WTC11 (cell line): ENCODE results near the gene PLPP3. TPM values are rescaled to one million over a fixed set of nuclear protein-coding genes. Genes with fewer than 3 reads are reported as not detected.
A peak's percentile ranks its signal among the peaks of the same experiment; 100 is the strongest.

Experiments
- ATAC-seq: fragments of 200-7000 bp; cut with Tn5 transposase; 2 replicates; pipeline ENCODE4 v1.10.0; 2021; ENCODE audit warnings: mild to moderate bottlenecking, moderate library complexity
- CTCF ChIA-PET: fragments of 300-600 bp; sonication (Branson Sonifier 250); formaldehyde crosslinking; loops from one replicate; lab custom pipeline; 2021; ENCODE audit warnings: antibody characterized with exemption; lab: Charles Lee
- POLR2A ChIA-PET: fragments of 350-600 bp; sonication (Branson Sonifier 250); formaldehyde crosslinking; loops from one replicate; lab custom pipeline; 2021; ENCODE audit warnings: antibody characterized with exemption; lab: Charles Lee
- DNase-seq: peaks from one replicate; pipeline ENCODE4 v3.0.0; 2021; ENCODE audit warnings: low spot score
- H3K27ac Mint-ChIP-seq: 2 replicates; pipeline ENCODE4 v1.8.0; 2021; ENCODE audit warnings: mixed read lengths
- H3K27me3 Mint-ChIP-seq: 2 replicates; pipeline ENCODE4 v1.8.0; 2021; ENCODE audit warnings: low read depth, mild to moderate bottlenecking, moderate library complexity, mixed read lengths
- H3K36me3 Mint-ChIP-seq: 2 replicates; pipeline ENCODE4 v1.8.0; 2021; ENCODE audit warnings: mixed read lengths
- H3K4me1 Mint-ChIP-seq: 2 replicates; pipeline ENCODE4 v1.8.0; 2022; ENCODE audit warnings: mixed read lengths
- H3K4me3 Mint-ChIP-seq: 2 replicates; pipeline ENCODE4 v1.8.0; 2021; ENCODE audit warnings: mild to moderate bottlenecking, moderate library complexity, mixed read lengths
- H3K9me3 Mint-ChIP-seq: 2 replicates; pipeline ENCODE4 v1.8.0; 2021; ENCODE audit warnings: mixed read lengths
- ATF1 ChIP-seq: sonication (generic); formaldehyde crosslinking; IDR thresholded peaks from 2 replicates; pipeline ENCODE4 v1.8.1; 2023; ENCODE audit warnings: mild to moderate bottlenecking, moderate library complexity, missing genetic modification reagents
- ELF4 ChIP-seq: sonication (generic); formaldehyde crosslinking; IDR thresholded peaks from 2 replicates; pipeline ENCODE4 v1.8.1; 2022; ENCODE audit warnings: low read depth, mild to moderate bottlenecking, moderate library complexity, missing genetic modification reagents
- EMX1 ChIP-seq: fragments of 250-450 bp; sonication (Bioruptor Pico); IDR thresholded peaks from 2 replicates; pipeline ENCODE4 v1.8.0; 2021; ENCODE audit warnings: mild to moderate bottlenecking
- ETV6 ChIP-seq: sonication (generic); formaldehyde crosslinking; IDR thresholded peaks from 2 replicates; pipeline ENCODE4 v1.8.1; 2022; ENCODE audit warnings: mild to moderate bottlenecking, missing genetic modification reagents
- FOXK1 ChIP-seq: sonication (generic); formaldehyde crosslinking; IDR thresholded peaks from 2 replicates; pipeline ENCODE4 v1.8.0; 2022; ENCODE audit warnings: mild to moderate bottlenecking, moderate library complexity, missing genetic modification reagents
- MXD4 ChIP-seq: fragments of 250-450 bp; sonication (Bioruptor Pico); IDR thresholded peaks from 2 replicates; pipeline ENCODE4 v1.8.0; 2021; ENCODE audit warnings: mild to moderate bottlenecking, moderate library complexity, borderline replicate concordance
- NFATC4 ChIP-seq: fragments of 250-450 bp; sonication (Bioruptor Pico); IDR thresholded peaks from 2 replicates; pipeline ENCODE4 v1.9.0; 2021; ENCODE audit warnings: mild to moderate bottlenecking
- RELA ChIP-seq: sonication (generic); formaldehyde crosslinking; IDR thresholded peaks from 2 replicates; pipeline ENCODE4 v1.8.1; 2022; ENCODE audit warnings: missing genetic modification reagents, mild to moderate bottlenecking, borderline replicate concordance
- SMAD4 ChIP-seq: sonication (generic); formaldehyde crosslinking; IDR thresholded peaks from 2 replicates; pipeline ENCODE4 v1.8.0; 2022; ENCODE audit warnings: mild to moderate bottlenecking, missing genetic modification reagents
- SP1 ChIP-seq: sonication (generic); formaldehyde crosslinking; conservative IDR thresholded peaks from 2 replicates; pipeline ENCODE4 v1.8.1; 2022; ENCODE audit warnings: missing genetic modification reagents
- TP53 ChIP-seq: sonication (generic); formaldehyde crosslinking; IDR thresholded peaks from 2 replicates; pipeline ENCODE4 v1.8.1; 2023; ENCODE audit warnings: mild to moderate bottlenecking, missing genetic modification reagents
- ZBTB21 ChIP-seq: sonication (generic); formaldehyde crosslinking; IDR thresholded peaks from 2 replicates; pipeline ENCODE4 v1.8.1; 2023; ENCODE audit warnings: mild to moderate bottlenecking, missing genetic modification reagents, borderline replicate concordance
- ZNF263 ChIP-seq: sonication (generic); formaldehyde crosslinking; IDR thresholded peaks from 2 replicates; pipeline ENCODE4 v1.8.1; 2022; ENCODE audit warnings: low read depth, mild to moderate bottlenecking, moderate library complexity, missing genetic modification reagents
- ZNF317 ChIP-seq: sonication (generic); formaldehyde crosslinking; IDR thresholded peaks from 2 replicates; pipeline ENCODE4 v1.8.1; 2023; ENCODE audit warnings: low read depth, mild to moderate bottlenecking, moderate library complexity, missing genetic modification reagents, borderline replicate concordance
- ZNF416 ChIP-seq: fragments of 250-450 bp; sonication (Bioruptor Pico); IDR thresholded peaks from 2 replicates; pipeline ENCODE4 v1.9.0; 2021; ENCODE audit warnings: mild to moderate bottlenecking, inconsistent platforms
- ZNF423 ChIP-seq: fragments of 250-450 bp; sonication (Bioruptor Pico); IDR thresholded peaks from 2 replicates; pipeline ENCODE4 v2.1.2; 2022; ENCODE audit warnings: mild to moderate bottlenecking, moderate library complexity
- total RNA-seq: library from RNA; stranded (reverse); gene quantifications from 3 replicates; pipeline ENCODE4 v1.2.3, GENCODE V29; 2021
- TF ChIP-seq, protein P1 (sequence below): sonication (generic); formaldehyde crosslinking; IDR thresholded peaks from 2 replicates; pipeline ENCODE4 v1.8.1; 2022; ENCODE audit warnings: mild to moderate bottlenecking, moderate library complexity, missing genetic modification reagents
- TF ChIP-seq, protein P2 (sequence below): sonication (generic); formaldehyde crosslinking; IDR thresholded peaks from 2 replicates; pipeline ENCODE4 v1.8.1; 2023; ENCODE audit warnings: mild to moderate bottlenecking, missing genetic modification reagents
- TF ChIP-seq, protein P3 (sequence below): sonication (generic); formaldehyde crosslinking; IDR thresholded peaks from 2 replicates; pipeline ENCODE4 v1.8.0; 2023; ENCODE audit warnings: mild to moderate bottlenecking, missing genetic modification reagents
- TF ChIP-seq, protein P4 (sequence below): sonication (generic); formaldehyde crosslinking; conservative IDR thresholded peaks from 2 replicates; pipeline ENCODE4 v1.8.1; 2023; ENCODE audit warnings: mild to moderate bottlenecking, low read depth, missing genetic modification reagents, moderate library complexity
- TF ChIP-seq, protein P5 (sequence below): sonication (generic); formaldehyde crosslinking; IDR thresholded peaks from 2 replicates; pipeline ENCODE4 v1.8.1; 2023; ENCODE audit warnings: mild to moderate bottlenecking, missing genetic modification reagents, borderline replicate concordance
- TF ChIP-seq, protein P6 (sequence below): sonication (generic); formaldehyde crosslinking; conservative IDR thresholded peaks from 2 replicates; pipeline ENCODE4 v1.8.1; 2022; ENCODE audit warnings: mild to moderate bottlenecking, missing genetic modification reagents

The PLPP3 gene
- total RNA-seq, 1 experiment from 2014 or later: 31.0 TPM

DNA sequence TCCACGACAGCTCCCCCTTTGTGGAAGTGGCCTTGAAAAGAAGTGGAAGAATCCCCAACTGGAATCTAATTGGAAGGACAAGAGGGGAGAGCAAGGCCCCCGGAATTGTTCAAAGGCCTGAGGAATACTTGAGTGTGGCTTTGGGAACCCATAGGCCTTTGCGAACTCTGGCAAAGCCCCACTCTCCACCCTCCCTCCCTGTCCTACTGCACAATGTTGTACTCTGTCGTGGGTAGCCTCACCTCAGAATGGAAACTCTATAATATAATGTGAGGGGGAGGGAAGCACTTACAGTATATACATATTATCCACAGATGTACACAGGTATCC, 28.5 kb downstream of the PLPP3 start:
- Mint-ChIP-seq H3K9me3 (no peaks in the 10 kb centered on the region), H3K36me3 (no peaks in the 10 kb centered on the region; the same call in 1 of the 2 replicates), H3K27me3 (no peaks in the 10 kb centered on the region), H3K4me3 (peak overlapping the region; percentile 49), H3K4me1 (peaks cover 94% of the 10 kb centered on the region), H3K27ac (peak overlapping the region; percentile 99)
- POLR2A ChIA-PET: interaction anchor here (0.6 to 1.6 kb wide), 5 partner anchors 10 to 1554 kb away, joined by 3 to 12 read pairs (median 4); partner anchors contain the start of gene PLPP3
- TF ChIP-seq ZNF263 (CRISPR knock-in tag) (no peak), ATF1 (CRISPR knock-in tag) (no peak)
- no peak for DNase-seq
- no peak for ATAC-seq
- CTCF ChIA-PET: interaction anchor here (0.9 to 1.5 kb wide), 4 partner anchors 14 to 29 kb away, joined by 3 to 11 read pairs (median 3); partner anchors contain the start of gene PLPP3

DNA sequence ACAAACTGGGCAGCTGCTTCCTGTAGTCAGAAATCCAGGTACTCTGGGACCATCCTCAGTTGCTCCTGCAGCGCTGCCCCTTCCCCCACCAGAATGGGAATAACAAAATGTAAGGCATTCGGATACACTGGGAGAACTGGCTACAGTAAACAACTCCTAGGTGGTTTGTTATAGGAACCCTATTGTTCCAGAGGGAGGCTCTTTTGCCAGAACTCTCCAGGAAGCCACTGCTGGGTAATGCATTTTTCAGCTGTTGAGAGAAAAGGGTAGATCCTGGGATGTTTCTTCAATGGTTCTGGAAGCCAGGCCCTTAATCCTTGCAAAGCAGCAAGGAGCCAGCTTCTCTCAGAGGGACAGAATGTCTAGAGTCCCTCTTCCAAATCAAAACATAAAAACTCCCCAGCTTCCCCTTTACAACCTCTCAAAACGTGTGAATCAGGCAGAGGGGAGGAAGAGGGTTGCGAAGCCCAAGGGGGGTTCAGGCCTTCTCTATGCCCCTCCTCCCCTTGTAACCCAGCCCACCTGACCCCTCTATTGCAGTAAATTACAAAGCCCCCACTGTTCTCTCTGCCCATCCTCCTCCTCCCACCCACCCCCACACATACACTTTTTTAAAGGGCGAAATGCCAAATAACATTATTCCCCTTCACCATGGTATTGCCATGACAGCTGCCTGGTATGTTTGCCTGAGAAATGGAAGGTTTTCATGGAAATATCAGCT, 29.1 kb downstream of the PLPP3 start:
- Mint-ChIP-seq H3K27me3 (no peaks in the 10 kb centered on the region), H3K36me3 (no peaks in the 10 kb centered on the region; the same call in 1 of the 2 replicates), H3K27ac (peak overlapping the region; percentile 99), H3K4me1 (peaks cover 94% of the 10 kb centered on the region), H3K4me3 (peak overlapping the region; percentile 49), H3K9me3 (no peaks in the 10 kb centered on the region)
- DNase-seq (peak; percentile 39), ATAC-seq (peak; percentile 89)
- POLR2A ChIA-PET: interaction anchor here (0.6 to 1.6 kb wide), 5 partner anchors 10 to 1554 kb away, joined by 3 to 12 read pairs (median 4); partner anchors contain the start of gene PLPP3
- CTCF ChIA-PET: interaction anchor here (0.6 to 1.5 kb wide), 6 partner anchors 14 to 113 kb away, joined by 3 to 11 read pairs (median 3); partner anchors contain the start of gene PLPP3
- TF ChIP-seq, protein P1, sequence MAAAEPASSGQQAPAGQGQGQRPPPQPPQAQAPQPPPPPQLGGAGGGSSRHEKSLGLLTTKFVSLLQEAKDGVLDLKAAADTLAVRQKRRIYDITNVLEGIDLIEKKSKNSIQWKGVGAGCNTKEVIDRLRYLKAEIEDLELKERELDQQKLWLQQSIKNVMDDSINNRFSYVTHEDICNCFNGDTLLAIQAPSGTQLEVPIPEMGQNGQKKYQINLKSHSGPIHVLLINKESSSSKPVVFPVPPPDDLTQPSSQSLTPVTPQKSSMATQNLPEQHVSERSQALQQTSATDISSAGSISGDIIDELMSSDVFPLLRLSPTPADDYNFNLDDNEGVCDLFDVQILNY (CRISPR knock-in tag): 0 out of 2 replicates have a peak, but pooled peaks have one; percentile 3
- TF ChIP-seq, protein P2, sequence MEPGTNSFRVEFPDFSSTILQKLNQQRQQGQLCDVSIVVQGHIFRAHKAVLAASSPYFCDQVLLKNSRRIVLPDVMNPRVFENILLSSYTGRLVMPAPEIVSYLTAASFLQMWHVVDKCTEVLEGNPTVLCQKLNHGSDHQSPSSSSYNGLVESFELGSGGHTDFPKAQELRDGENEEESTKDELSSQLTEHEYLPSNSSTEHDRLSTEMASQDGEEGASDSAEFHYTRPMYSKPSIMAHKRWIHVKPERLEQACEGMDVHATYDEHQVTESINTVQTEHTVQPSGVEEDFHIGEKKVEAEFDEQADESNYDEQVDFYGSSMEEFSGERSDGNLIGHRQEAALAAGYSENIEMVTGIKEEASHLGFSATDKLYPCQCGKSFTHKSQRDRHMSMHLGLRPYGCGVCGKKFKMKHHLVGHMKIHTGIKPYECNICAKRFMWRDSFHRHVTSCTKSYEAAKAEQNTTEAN (CRISPR knock-in tag): 0 out of 2 replicates have a peak, but pooled peaks have one; percentile 52
- TF ChIP-seq ZNF423 (CRISPR knock-in tag) (peak; percentile 98), FOXK1 (CRISPR knock-in tag) (peak; percentile 76), NFATC4 (CRISPR knock-in tag) (no peak), TP53 (CRISPR knock-in tag) (no peak), SMAD4 (CRISPR knock-in tag) (no peak), MXD4 (CRISPR knock-in tag) (no peak), ZBTB21 (CRISPR knock-in tag) (peak; percentile 37; the same call in 1 of the 2 replicates), ZNF317 (no peak), ZNF416 (peak; percentile 70; the same call in 1 of the 2 replicates), RELA (no peak), ETV6 (peak; percentile 41), EMX1 (CRISPR knock-in tag) (no peak), ELF4 (CRISPR knock-in tag) (no peak), SP1 (peak; percentile 22; the same call in 1 of the 2 replicates)
- TF ChIP-seq, protein P3, sequence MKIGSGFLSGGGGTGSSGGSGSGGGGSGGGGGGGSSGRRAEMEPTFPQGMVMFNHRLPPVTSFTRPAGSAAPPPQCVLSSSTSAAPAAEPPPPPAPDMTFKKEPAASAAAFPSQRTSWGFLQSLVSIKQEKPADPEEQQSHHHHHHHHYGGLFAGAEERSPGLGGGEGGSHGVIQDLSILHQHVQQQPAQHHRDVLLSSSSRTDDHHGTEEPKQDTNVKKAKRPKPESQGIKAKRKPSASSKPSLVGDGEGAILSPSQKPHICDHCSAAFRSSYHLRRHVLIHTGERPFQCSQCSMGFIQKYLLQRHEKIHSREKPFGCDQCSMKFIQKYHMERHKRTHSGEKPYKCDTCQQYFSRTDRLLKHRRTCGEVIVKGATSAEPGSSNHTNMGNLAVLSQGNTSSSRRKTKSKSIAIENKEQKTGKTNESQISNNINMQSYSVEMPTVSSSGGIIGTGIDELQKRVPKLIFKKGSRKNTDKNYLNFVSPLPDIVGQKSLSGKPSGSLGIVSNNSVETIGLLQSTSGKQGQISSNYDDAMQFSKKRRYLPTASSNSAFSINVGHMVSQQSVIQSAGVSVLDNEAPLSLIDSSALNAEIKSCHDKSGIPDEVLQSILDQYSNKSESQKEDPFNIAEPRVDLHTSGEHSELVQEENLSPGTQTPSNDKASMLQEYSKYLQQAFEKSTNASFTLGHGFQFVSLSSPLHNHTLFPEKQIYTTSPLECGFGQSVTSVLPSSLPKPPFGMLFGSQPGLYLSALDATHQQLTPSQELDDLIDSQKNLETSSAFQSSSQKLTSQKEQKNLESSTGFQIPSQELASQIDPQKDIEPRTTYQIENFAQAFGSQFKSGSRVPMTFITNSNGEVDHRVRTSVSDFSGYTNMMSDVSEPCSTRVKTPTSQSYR (CRISPR knock-in tag): peak; percentile 91
- TF ChIP-seq, protein P4, sequence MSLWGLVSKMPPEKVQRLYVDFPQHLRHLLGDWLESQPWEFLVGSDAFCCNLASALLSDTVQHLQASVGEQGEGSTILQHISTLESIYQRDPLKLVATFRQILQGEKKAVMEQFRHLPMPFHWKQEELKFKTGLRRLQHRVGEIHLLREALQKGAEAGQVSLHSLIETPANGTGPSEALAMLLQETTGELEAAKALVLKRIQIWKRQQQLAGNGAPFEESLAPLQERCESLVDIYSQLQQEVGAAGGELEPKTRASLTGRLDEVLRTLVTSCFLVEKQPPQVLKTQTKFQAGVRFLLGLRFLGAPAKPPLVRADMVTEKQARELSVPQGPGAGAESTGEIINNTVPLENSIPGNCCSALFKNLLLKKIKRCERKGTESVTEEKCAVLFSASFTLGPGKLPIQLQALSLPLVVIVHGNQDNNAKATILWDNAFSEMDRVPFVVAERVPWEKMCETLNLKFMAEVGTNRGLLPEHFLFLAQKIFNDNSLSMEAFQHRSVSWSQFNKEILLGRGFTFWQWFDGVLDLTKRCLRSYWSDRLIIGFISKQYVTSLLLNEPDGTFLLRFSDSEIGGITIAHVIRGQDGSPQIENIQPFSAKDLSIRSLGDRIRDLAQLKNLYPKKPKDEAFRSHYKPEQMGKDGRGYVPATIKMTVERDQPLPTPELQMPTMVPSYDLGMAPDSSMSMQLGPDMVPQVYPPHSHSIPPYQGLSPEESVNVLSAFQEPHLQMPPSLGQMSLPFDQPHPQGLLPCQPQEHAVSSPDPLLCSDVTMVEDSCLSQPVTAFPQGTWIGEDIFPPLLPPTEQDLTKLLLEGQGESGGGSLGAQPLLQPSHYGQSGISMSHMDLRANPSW (CRISPR knock-in tag): no peak
- TF ChIP-seq, protein P5, sequence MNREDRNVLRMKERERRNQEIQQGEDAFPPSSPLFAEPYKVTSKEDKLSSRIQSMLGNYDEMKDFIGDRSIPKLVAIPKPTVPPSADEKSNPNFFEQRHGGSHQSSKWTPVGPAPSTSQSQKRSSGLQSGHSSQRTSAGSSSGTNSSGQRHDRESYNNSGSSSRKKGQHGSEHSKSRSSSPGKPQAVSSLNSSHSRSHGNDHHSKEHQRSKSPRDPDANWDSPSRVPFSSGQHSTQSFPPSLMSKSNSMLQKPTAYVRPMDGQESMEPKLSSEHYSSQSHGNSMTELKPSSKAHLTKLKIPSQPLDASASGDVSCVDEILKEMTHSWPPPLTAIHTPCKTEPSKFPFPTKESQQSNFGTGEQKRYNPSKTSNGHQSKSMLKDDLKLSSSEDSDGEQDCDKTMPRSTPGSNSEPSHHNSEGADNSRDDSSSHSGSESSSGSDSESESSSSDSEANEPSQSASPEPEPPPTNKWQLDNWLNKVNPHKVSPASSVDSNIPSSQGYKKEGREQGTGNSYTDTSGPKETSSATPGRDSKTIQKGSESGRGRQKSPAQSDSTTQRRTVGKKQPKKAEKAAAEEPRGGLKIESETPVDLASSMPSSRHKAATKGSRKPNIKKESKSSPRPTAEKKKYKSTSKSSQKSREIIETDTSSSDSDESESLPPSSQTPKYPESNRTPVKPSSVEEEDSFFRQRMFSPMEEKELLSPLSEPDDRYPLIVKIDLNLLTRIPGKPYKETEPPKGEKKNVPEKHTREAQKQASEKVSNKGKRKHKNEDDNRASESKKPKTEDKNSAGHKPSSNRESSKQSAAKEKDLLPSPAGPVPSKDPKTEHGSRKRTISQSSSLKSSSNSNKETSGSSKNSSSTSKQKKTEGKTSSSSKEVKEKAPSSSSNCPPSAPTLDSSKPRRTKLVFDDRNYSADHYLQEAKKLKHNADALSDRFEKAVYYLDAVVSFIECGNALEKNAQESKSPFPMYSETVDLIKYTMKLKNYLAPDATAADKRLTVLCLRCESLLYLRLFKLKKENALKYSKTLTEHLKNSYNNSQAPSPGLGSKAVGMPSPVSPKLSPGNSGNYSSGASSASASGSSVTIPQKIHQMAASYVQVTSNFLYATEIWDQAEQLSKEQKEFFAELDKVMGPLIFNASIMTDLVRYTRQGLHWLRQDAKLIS (CRISPR knock-in tag): peak; percentile 38; the same call in 1 of the 2 replicates
- TF ChIP-seq, protein P6, sequence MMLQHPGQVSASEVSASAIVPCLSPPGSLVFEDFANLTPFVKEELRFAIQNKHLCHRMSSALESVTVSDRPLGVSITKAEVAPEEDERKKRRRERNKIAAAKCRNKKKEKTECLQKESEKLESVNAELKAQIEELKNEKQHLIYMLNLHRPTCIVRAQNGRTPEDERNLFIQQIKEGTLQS (CRISPR knock-in tag): no peak
